HUES48 (cell line): ENCODE results near the gene HOXB6.
A peak's percentile ranks its signal among the peaks of the same experiment; 100 is the strongest.

ENCODE experiments used
- H3K27ac ChIP-seq: one replicate; pipeline ENCODE4 v1.7.0; 2013; ENCODE audit warnings: low read depth, low read length, inconsistent platforms
- H3K27me3 ChIP-seq: 2 replicates; pipeline ENCODE4 v1.6.1; 2013; ENCODE audit warnings: mild to moderate bottlenecking, low read length; ENCODE audit not compliant: control insufficient read depth, insufficient read depth
- H3K36me3 ChIP-seq: 2 replicates; pipeline ENCODE4 v1.6.1; 2013; ENCODE audit warnings: low read length; ENCODE audit not compliant: control insufficient read depth, insufficient read depth
- H3K4me1 ChIP-seq: 2 replicates; pipeline ENCODE4 v1.6.1; 2013; ENCODE audit warnings: mild to moderate bottlenecking, low read length; ENCODE audit not compliant: control insufficient read depth, insufficient read depth
- H3K4me3 ChIP-seq: 2 replicates; pipeline ENCODE4 v1.5.1; 2013; ENCODE audit warnings: mild to moderate bottlenecking, low read depth, low read length
- H3K9ac ChIP-seq: 2 replicates; pipeline ENCODE4 v1.6.1; 2013; ENCODE audit warnings: mild to moderate bottlenecking, low read depth, low read length, moderate library complexity
- H3K9me3 ChIP-seq: 2 replicates; pipeline ENCODE4 v1.6.1; 2013; ENCODE audit warnings: low read length; ENCODE audit not compliant: control insufficient read depth, insufficient read depth

Gene HOXB6

GRCh38 chr17:48612456-48612853 lies 7.7 kb upstream of the HOXB6 start:
- Histone ChIP-seq H3K4me3 (no peak overlapping the region), H3K27ac (no peak overlapping the region), H3K27me3 (peaks cover 100% of the 10 kb centered on the region), H3K9me3 (no peaks in the 10 kb centered on the region), H3K4me1 (peaks cover 7% of the 10 kb centered on the region; the same call in 1 of the 2 replicates), H3K36me3 (no peaks in the 10 kb centered on the region), H3K9ac (no peak overlapping the region)

- Histone ChIP-seq H3K27ac (no peak overlapping the region), H3K4me3 (no peak overlapping the region), H3K9me3 (no peaks in the 10 kb centered on the region), H3K27me3 (peaks cover 100% of the 10 kb centered on the region), H3K9ac (no peak overlapping the region), H3K4me1 (peaks cover 7% of the 10 kb centered on the region; the same call in 1 of the 2 replicates), H3K36me3 (no peaks in the 10 kb centered on the region)
These were observed 7.1 kb upstream of the HOXB6 start for GRCh38 chr17:48611681-48612455.

GRCh38 chr17:48611213-48611612 lies 6.4 kb upstream of the HOXB6 start:
- Histone ChIP-seq H3K27ac (no peak overlapping the region), H3K27me3 (peaks cover 100% of the 10 kb centered on the region), H3K9ac (no peak overlapping the region), H3K9me3 (no peaks in the 10 kb centered on the region), H3K36me3 (no peaks in the 10 kb centered on the region), H3K4me1 (peaks cover 7% of the 10 kb centered on the region; the same call in 1 of the 2 replicates), H3K4me3 (0 out of 2 replicates have a peak overlapping the region, but pooled peaks have one; percentile 51)

- Histone ChIP-seq H3K36me3 (no peaks in the 10 kb centered on the region), H3K4me1 (peaks cover 7% of the 10 kb centered on the region; the same call in 1 of the 2 replicates), H3K9ac (no peak within 1 kb of the TSS), H3K27me3 (peaks cover 100% of the 10 kb centered on the region), H3K27ac (no peak within 1 kb of the TSS), H3K9me3 (no peaks in the 10 kb centered on the region), H3K4me3 (peak within 1 kb of the TSS; percentile 51)
These were observed 5.8 kb upstream of the HOXB6 start, which contains the start of gene HOXB7 for GRCh38 chr17:48610282-48611211. Gene HOXB7 (minus strand): TSS chr17:48611017. CDS start chr17:48610918, 99 bp downstream.

GRCh38 chr17:48609759-48610281 lies 5.0 kb upstream of the HOXB6 start:
- Histone ChIP-seq H3K4me3 (no peak overlapping the region), H3K9me3 (no peaks in the 10 kb centered on the region), H3K27me3 (peaks cover 100% of the 10 kb centered on the region), H3K36me3 (no peaks in the 10 kb centered on the region), H3K9ac (no peak overlapping the region), H3K27ac (no peak overlapping the region), H3K4me1 (peaks cover 7% of the 10 kb centered on the region; the same call in 1 of the 2 replicates)

GRCh38 chr17:48609033-48609432 lies 4.2 kb upstream of the HOXB6 start:
- Histone ChIP-seq H3K27ac (no peak overlapping the region), H3K9me3 (no peaks in the 10 kb centered on the region), H3K9ac (no peak overlapping the region), H3K27me3 (peaks cover 100% of the 10 kb centered on the region), H3K4me1 (peaks cover 7% of the 10 kb centered on the region; the same call in 1 of the 2 replicates), H3K4me3 (no peak overlapping the region), H3K36me3 (no peaks in the 10 kb centered on the region)

GRCh38 chr17:48608494-48608834 lies 3.7 kb upstream of the HOXB6 start:
- H3K27ac ChIP-seq: no peak overlapping the region
- H3K9me3 ChIP-seq: no peaks in the 10 kb centered on the region
- H3K4me3 ChIP-seq: no peak overlapping the region
- peaks cover 7% of the 10 kb centered on the region; the same call in 1 of the 2 replicates for H3K4me1 ChIP-seq
- H3K36me3 ChIP-seq: no peaks in the 10 kb centered on the region
- H3K27me3 ChIP-seq: peaks cover 100% of the 10 kb centered on the region
- no peak overlapping the region for H3K9ac ChIP-seq

- no peak overlapping the region for H3K27ac ChIP-seq
- no peaks in the 10 kb centered on the region for H3K9me3 ChIP-seq
- no peaks in the 10 kb centered on the region for H3K36me3 ChIP-seq
- H3K4me1 ChIP-seq: peaks cover 7% of the 10 kb centered on the region; the same call in 1 of the 2 replicates
- H3K27me3 ChIP-seq: peaks cover 100% of the 10 kb centered on the region
- no peak overlapping the region for H3K9ac ChIP-seq
- H3K4me3 ChIP-seq: no peak overlapping the region
These were observed 2.3 kb upstream of the HOXB6 start for GRCh38 chr17:48606892-48607614.

- Histone ChIP-seq H3K4me1 (peaks cover 7% of the 10 kb centered on the region; the same call in 1 of the 2 replicates), H3K9me3 (no peaks in the 10 kb centered on the region), H3K27ac (no peak overlapping the region), H3K27me3 (peaks cover 100% of the 10 kb centered on the region), H3K36me3 (no peaks in the 10 kb centered on the region), H3K4me3 (no peak overlapping the region), H3K9ac (no peak overlapping the region)
These were observed 1.5 kb upstream of the HOXB6 start for GRCh38 chr17:48605991-48606891.
